ENCODE measurements around the gene CAPN11.

GRCh38 chr6:44111434-44112417 lies 46.9 kb upstream of the CAPN11 start:
- TF ChIP-seq SP1 (IDR thresholded peaks at IDR 0.05; ENCODE audit: low read depth) (no peak), POLR2AphosphoS5 (IDR thresholded peaks at IDR 0.05; ENCODE audit: low read depth, low read length) (no peak), POLR2A (IDR thresholded peaks at IDR 0.05; ENCODE audit: borderline replicate concordance, extremely low read depth, insufficient read depth, insufficient read length) (no peak), EZH2phosphoT487 (IDR thresholded peaks at IDR 0.05; ENCODE audit: borderline replicate concordance) (no peak)
- TF ChIP-seq, protein P1, sequence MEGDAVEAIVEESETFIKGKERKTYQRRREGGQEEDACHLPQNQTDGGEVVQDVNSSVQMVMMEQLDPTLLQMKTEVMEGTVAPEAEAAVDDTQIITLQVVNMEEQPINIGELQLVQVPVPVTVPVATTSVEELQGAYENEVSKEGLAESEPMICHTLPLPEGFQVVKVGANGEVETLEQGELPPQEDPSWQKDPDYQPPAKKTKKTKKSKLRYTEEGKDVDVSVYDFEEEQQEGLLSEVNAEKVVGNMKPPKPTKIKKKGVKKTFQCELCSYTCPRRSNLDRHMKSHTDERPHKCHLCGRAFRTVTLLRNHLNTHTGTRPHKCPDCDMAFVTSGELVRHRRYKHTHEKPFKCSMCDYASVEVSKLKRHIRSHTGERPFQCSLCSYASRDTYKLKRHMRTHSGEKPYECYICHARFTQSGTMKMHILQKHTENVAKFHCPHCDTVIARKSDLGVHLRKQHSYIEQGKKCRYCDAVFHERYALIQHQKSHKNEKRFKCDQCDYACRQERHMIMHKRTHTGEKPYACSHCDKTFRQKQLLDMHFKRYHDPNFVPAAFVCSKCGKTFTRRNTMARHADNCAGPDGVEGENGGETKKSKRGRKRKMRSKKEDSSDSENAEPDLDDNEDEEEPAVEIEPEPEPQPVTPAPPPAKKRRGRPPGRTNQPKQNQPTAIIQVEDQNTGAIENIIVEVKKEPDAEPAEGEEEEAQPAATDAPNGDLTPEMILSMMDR (IDR thresholded peaks at IDR 0.05 in 2 of 3, conservative IDR thresholded peaks at IDR 0.05 in 1 of 3; ENCODE audit: borderline replicate concordance in 1 of 3, insufficient read depth in 1 of 3, low read depth in 2 of 3, low read length in 2 of 3), result no peak
- TF ChIP-seq, protein P2, sequence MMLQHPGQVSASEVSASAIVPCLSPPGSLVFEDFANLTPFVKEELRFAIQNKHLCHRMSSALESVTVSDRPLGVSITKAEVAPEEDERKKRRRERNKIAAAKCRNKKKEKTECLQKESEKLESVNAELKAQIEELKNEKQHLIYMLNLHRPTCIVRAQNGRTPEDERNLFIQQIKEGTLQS (IDR thresholded peaks at IDR 0.05), result no peak

Data from HCT116 (cell line).